Measurements from ENCODE around the gene ARFRP1.

DNA sequence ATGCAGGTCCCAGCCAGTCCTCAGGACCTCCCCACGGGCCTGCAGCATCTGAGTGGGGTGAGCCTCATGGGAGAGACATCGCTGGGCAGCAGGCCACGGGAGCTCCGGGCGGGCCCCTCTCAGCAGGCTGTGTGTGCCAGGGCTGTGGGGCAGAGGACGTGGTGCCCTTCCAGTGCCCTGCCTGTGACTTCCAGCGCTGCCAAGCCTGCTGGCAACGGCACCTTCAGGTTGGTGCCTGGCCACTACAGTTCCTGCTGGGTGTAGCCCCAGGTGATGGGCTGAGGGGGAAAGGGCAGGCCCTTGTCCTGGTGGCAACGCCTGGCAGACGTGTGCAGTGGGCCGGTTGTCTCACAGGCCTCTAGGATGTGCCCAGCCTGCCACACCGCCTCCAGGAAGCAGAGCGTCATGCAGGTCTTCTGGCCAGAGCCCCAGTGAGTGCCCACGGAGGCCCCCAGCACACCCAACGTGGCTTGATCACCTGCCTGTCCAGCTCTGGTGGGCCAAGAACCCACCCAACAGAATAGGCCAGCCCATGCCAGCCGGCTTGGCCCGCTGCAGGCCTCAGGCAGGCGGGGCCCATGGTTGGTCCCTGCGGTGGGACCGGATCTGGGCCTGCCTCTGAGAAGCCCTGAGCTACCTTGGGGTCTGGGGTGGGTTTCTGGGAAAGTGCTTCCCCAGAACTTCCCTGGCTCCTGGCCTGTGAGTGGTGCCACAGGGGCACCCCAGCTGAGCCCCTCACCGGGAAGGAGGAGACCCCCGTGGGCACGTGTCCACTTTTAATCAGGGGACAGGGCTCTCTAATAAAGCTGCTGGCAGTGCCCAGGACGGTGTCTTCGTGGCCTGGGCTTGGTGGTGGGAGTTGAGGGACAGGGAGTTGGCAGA, 12.1 kb downstream of the ARFRP1 start:
- TF ChIP-seq, protein P1, sequence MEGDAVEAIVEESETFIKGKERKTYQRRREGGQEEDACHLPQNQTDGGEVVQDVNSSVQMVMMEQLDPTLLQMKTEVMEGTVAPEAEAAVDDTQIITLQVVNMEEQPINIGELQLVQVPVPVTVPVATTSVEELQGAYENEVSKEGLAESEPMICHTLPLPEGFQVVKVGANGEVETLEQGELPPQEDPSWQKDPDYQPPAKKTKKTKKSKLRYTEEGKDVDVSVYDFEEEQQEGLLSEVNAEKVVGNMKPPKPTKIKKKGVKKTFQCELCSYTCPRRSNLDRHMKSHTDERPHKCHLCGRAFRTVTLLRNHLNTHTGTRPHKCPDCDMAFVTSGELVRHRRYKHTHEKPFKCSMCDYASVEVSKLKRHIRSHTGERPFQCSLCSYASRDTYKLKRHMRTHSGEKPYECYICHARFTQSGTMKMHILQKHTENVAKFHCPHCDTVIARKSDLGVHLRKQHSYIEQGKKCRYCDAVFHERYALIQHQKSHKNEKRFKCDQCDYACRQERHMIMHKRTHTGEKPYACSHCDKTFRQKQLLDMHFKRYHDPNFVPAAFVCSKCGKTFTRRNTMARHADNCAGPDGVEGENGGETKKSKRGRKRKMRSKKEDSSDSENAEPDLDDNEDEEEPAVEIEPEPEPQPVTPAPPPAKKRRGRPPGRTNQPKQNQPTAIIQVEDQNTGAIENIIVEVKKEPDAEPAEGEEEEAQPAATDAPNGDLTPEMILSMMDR (IDR thresholded peaks at IDR 0.05): no peak
- TF ChIP-seq ZFX (IDR thresholded peaks at IDR 0.05; ENCODE audit: borderline replicate concordance): no peak
